GM23248 (cell line): ENCODE data around the gene NLRC5. TPM values are rescaled to one million over a fixed set of nuclear protein-coding genes. Genes with fewer than 3 reads are reported as not detected.

ENCODE experiments used
- DNase-seq: peaks from one replicate; pipeline ENCODE4 v3.0.0-alpha.2; 2015
- H2AFZ ChIP-seq: fragments of 200-600 bp; sonication (generic); 2 replicates; pipeline ENCODE4 v1.6.1; 2016; ENCODE audit warnings: antibody characterized with exemption
- H3F3A ChIP-seq: fragments of 200-600 bp; sonication (generic); 2 replicates; pipeline ENCODE4 v1.6.1; 2016; ENCODE audit warnings: mild to moderate bottlenecking, antibody characterized with exemption, mixed run types; ENCODE audit not compliant: insufficient read depth
- H3K27ac ChIP-seq: fragments of 200-600 bp; sonication (generic); 2 replicates; pipeline ENCODE4 v1.5.1; 2016; ENCODE audit warnings: mild to moderate bottlenecking
- H3K27me3 ChIP-seq: fragments of 200-600 bp; sonication (generic); replicated peaks from 2 replicates; pipeline ENCODE4 v1.6.1; 2016; ENCODE audit warnings: mild to moderate bottlenecking; ENCODE audit not compliant: insufficient read depth
- H3K36me3 ChIP-seq: fragments of 200-600 bp; sonication (generic); 2 replicates; pipeline ENCODE4 v1.6.1; 2016; ENCODE audit warnings: low read depth, mild to moderate bottlenecking
- H3K4me1 ChIP-seq: fragments of 200-600 bp; sonication (generic); 2 replicates; pipeline ENCODE4 v1.6.1; 2016; ENCODE audit warnings: mild to moderate bottlenecking; ENCODE audit not compliant: insufficient read depth
- H3K4me2 ChIP-seq: fragments of 200-600 bp; sonication (generic); one replicate; pipeline ENCODE4 v1.6.1; 2016; ENCODE audit warnings: mild to moderate bottlenecking; ENCODE audit not compliant: unreplicated experiment
- H3K4me3 ChIP-seq: fragments of 200-600 bp; sonication (generic); 2 replicates; pipeline ENCODE4 v1.5.1; 2016; ENCODE audit warnings: mild to moderate bottlenecking
- H3K79me2 ChIP-seq: fragments of 200-600 bp; sonication (generic); 2 replicates; pipeline ENCODE4 v1.6.1; 2016; ENCODE audit warnings: mild to moderate bottlenecking; ENCODE audit not compliant: insufficient read depth
- H3K9ac ChIP-seq: fragments of 200-600 bp; sonication (generic); 2 replicates; pipeline ENCODE4 v1.6.1; 2016; ENCODE audit warnings: mild to moderate bottlenecking
- H3K9me2 ChIP-seq: fragments of 200-600 bp; sonication (generic); 2 replicates; pipeline ENCODE4 v1.6.1; 2016; ENCODE audit warnings: mixed run types, mild to moderate bottlenecking, moderate library complexity; ENCODE audit not compliant: insufficient read depth
- H3K9me3 ChIP-seq: fragments of 200-600 bp; sonication (generic); one replicate; pipeline ENCODE4 v1.6.1; 2017; ENCODE audit warnings: low read depth
- H4K20me1 ChIP-seq: fragments of 200-600 bp; sonication (generic); 2 replicates; pipeline ENCODE4 v1.6.0; 2016; ENCODE audit not compliant: insufficient read depth
- EZH2 ChIP-seq: fragments of 200-600 bp; sonication (generic); IDR thresholded peaks from 2 replicates; pipeline ENCODE4 v1.6.1; 2018; ENCODE audit warnings: antibody characterized with exemption, mild to moderate bottlenecking; ENCODE audit not compliant: insufficient read depth, poor library complexity, severe bottlenecking
- EZH2phosphoT487 ChIP-seq: fragments of 200-600 bp; sonication (generic); IDR thresholded peaks from 2 replicates; pipeline ENCODE4 v1.6.1; 2018; ENCODE audit warnings: antibody characterized with exemption, moderate library complexity, mild to moderate bottlenecking, low read depth; ENCODE audit not compliant: insufficient read depth
- WGBS, 2 experiments: methylation state at CpG; one replicate each; pipeline ENCODE4 v1.1.6; 2015 to 2017; ENCODE audit warnings: low lambda C conversion rate in 2 of 2, low coverage in 1 of 2; ENCODE audit errors: missing lambda C conversion rate in 2 of 2; 5-methylcytosine and 5-hydroxymethylcytosine counted together
- in situ Hi-C: fragments of 300-500 bp; cut with MboI; formaldehyde crosslinking; loops from 2 replicates; pipeline ENCODE4 v1.15.0; 2020
- polyA plus RNA-seq: library from polyadenylated mRNA; unstranded; fragments of >200 nt; fragmentation: Nextera tagmentation; extraction: Ambion mirVana; gene quantifications from 2 replicates; pipeline ENCODE4 v1.2.1, GENCODE V29; 2016
- total RNA-seq: library from RNA; depleted of rRNA; stranded (reverse); fragments of >200 nt; shearing (Covaris generic); gene quantifications from 2 replicates; pipeline ENCODE4 v1.2.3, GENCODE V29; 2014

Gene NLRC5
- total and polyA plus RNA-seq, 2 experiments from 2014 or later: 10.6 to 17.1 TPM

GRCh38 chr16:56980201-56980535 is 9.2 kb upstream of the NLRC5 start:
- Histone ChIP-seq H3K4me2 (no peak overlapping the region), H3K4me1 (peaks cover 9% of the 10 kb centered on the region), H3K9me3 (no peaks in the 10 kb centered on the region), H4K20me1 (no peaks in the 10 kb centered on the region), H3K9ac (no peak overlapping the region), H3K79me2 (0 out of 2 replicates have a peak, but pooled peaks cover 9% of the 10 kb centered on the region), H3K27me3 (no peaks in the 10 kb centered on the region), H3K27ac (no peak overlapping the region), H2AFZ (no peak overlapping the region), H3K9me2 (no peaks in the 10 kb centered on the region), H3K4me3 (no peak overlapping the region), H3K36me3 (no peaks in the 10 kb centered on the region), H3F3A (no peaks in the 10 kb centered on the region)
- no peak for DNase-seq
- no peak for TF ChIP-seq EZH2phosphoT487
- 86 to 92% methylated on average over 4 of the region's 4 CpGs for WGBS, 2 experiments
- in situ Hi-C loops: no loop called here

- 88 to 89% methylated on average over 15 to 16 of the region's 16 CpGs for WGBS, 2 experiments
- no peak overlapping the region for H2AFZ ChIP-seq
- H3K4me3 ChIP-seq: no peak overlapping the region
- in situ Hi-C loops: no loop called here
- 0 out of 2 replicates have a peak, but pooled peaks cover 9% of the 10 kb centered on the region for H3K79me2 ChIP-seq
- peaks cover 18% of the 10 kb centered on the region for H3K4me1 ChIP-seq
- DNase-seq: no peak
- TF ChIP-seq EZH2phosphoT487: no peak
- TF ChIP-seq EZH2: no peak
- no peak overlapping the region for H3K9ac ChIP-seq
- H3K27me3 ChIP-seq: no peaks in the 10 kb centered on the region
- no peaks in the 10 kb centered on the region for H3K9me3 ChIP-seq
- no peaks in the 10 kb centered on the region for H3K36me3 ChIP-seq
- no peaks in the 10 kb centered on the region for H4K20me1 ChIP-seq
- H3K27ac ChIP-seq: no peak overlapping the region
- H3F3A ChIP-seq: no peaks in the 10 kb centered on the region
- H3K4me2 ChIP-seq: no peak overlapping the region
- no peaks in the 10 kb centered on the region for H3K9me2 ChIP-seq
Observed at GRCh38 chr16:56980792-56981724, 8.3 kb upstream of the NLRC5 start.

GRCh38 chr16:56981729-56982271 is 7.6 kb upstream of the NLRC5 start:
- H4K20me1 ChIP-seq: no peaks in the 10 kb centered on the region
- no peaks in the 10 kb centered on the region for H3F3A ChIP-seq
- no peak for DNase-seq
- no peaks in the 10 kb centered on the region for H3K9me3 ChIP-seq
- H3K4me1 ChIP-seq: peaks cover 19% of the 10 kb centered on the region
- H3K4me3 ChIP-seq: no peak overlapping the region
- H3K79me2 ChIP-seq: 0 out of 2 replicates have a peak, but pooled peaks cover 9% of the 10 kb centered on the region
- H3K27ac ChIP-seq: no peak overlapping the region
- H3K27me3 ChIP-seq: no peaks in the 10 kb centered on the region
- no peaks in the 10 kb centered on the region for H3K36me3 ChIP-seq
- in situ Hi-C loops: no loop called here
- H3K4me2 ChIP-seq: no peak overlapping the region
- WGBS, 2 experiments: 95 to 96% methylated on average over 11 to 12 of the region's 12 CpGs
- no peaks in the 10 kb centered on the region for H3K9me2 ChIP-seq
- no peak overlapping the region for H3K9ac ChIP-seq
- H2AFZ ChIP-seq: no peak overlapping the region
- TF ChIP-seq EZH2phosphoT487 (no peak), EZH2 (no peak)

DNA sequence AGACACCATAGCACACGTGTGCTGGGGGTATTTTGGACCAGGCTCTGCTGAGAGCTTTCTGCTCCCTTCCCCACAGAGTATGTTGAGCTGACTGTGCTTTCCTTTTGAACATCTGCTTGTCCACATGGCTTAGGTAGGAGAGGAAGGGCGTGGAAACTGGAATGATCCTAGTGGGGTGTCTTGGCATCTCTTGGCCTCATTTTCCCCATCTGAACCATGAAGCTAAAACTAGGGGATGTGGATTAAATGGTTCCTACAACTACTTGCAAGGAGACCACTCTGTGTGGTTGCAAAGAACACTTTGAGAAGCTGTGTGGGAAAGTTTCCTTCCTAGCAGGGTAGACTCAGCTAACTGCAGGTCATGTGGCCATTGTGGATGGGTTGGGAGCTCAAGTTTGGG is 6.7 kb upstream of the NLRC5 start:
- no peaks in the 10 kb centered on the region for H3K36me3 ChIP-seq
- TF ChIP-seq EZH2 (no peak), EZH2phosphoT487 (no peak)
- H3K27ac ChIP-seq: no peak overlapping the region
- no peaks in the 10 kb centered on the region for H3K27me3 ChIP-seq
- H3K79me2 ChIP-seq: 0 out of 2 replicates have a peak, but pooled peaks cover 9% of the 10 kb centered on the region
- no peak overlapping the region for H3K4me2 ChIP-seq
- H3K9me3 ChIP-seq: no peaks in the 10 kb centered on the region
- no peak overlapping the region for H3K9ac ChIP-seq
- H3K4me1 ChIP-seq: peaks cover 19% of the 10 kb centered on the region
- 88 to 89% methylated on average over 2 of the region's 2 CpGs for WGBS, 2 experiments
- H3F3A ChIP-seq: 0 out of 2 replicates have a peak, but pooled peaks cover 5% of the 10 kb centered on the region
- no peak overlapping the region for H2AFZ ChIP-seq
- H4K20me1 ChIP-seq: no peaks in the 10 kb centered on the region
- H3K9me2 ChIP-seq: no peaks in the 10 kb centered on the region
- no peak overlapping the region for H3K4me3 ChIP-seq
- DNase-seq: no peak
- in situ Hi-C loops: no loop called here
